Bone marrow (tissue), 2 donors: ENCODE measurements around the gene ABCA3.
A peak's percentile ranks its signal among the peaks of the same experiment; 100 is the strongest.
"Not testable (repeated sequence)": the region's sequence is repeated elsewhere in the genome, so short reads cannot be mapped to it uniquely, and the experiment has no call there.

Experiments
- DNase-seq, 2 donors: peaks; one replicate each; lab custom pipeline; 2025; lab: John Stamatoyannopoulos, UW

Gene ABCA3

DNA sequence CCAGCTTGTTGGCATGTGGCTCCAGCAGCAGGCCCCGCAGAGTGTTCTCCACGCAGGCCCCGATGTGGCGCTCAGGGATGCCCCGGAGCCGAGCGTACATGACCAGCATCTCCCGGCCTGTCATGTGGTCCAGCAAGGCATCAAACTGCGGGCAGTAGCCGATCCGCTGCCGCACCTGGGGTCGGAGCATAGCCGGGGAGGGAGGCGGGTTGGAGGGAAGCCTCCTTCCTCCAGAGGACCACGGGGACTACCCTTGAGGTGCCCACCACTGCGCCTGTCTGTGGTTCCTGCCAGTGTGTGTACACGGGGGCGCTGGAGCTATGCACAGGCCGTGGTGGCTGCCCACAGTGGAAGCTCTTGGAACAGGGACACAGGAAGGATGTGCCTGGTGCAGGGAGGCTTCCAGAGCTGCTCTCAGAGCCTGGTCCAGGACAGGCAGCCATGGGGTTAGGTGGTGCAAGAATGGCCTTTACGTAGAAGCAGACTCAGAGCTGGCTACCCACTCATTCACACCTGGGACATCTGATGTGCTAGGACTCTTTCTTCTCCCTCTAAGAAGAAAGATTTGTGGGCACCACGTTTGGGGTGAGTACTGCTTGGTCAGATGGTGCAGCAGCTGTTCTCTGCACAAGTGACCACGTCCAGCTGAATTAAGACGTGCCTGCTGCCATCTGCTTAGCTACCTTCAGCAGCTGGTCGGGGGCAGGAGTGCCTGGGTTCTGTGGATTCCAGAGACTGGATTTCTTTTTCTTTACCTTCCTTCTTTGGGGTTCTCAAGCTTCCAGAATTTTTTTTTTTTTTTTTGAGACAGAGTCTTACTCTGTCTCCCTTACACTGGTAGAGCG, 61.4 kb downstream of the ABCA3 start:
- DNase-seq: no peak

DNA sequence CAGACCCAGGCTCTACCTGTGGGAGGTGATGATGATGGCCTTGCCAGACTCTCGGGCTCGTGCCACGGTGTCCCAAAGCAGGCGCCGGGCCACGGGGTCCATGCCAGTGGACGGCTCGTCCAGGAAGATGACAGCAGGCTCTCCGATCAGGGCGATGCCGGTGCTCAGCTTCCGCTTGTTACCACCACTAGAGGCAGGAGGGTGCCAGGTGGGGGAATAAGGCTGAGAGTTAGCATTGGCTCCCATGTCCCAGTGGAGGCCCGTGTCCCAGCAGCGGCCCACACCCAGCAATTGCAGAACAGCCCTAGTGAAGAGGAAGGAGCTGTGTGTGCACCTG, 62.3 kb downstream of the ABCA3 start:
- DNase-seq: no peak

- DNase-seq: no peak
Observed at GRCh38 chr16:2277466-2278271, 62.9 kb downstream of the ABCA3 start.

DNA sequence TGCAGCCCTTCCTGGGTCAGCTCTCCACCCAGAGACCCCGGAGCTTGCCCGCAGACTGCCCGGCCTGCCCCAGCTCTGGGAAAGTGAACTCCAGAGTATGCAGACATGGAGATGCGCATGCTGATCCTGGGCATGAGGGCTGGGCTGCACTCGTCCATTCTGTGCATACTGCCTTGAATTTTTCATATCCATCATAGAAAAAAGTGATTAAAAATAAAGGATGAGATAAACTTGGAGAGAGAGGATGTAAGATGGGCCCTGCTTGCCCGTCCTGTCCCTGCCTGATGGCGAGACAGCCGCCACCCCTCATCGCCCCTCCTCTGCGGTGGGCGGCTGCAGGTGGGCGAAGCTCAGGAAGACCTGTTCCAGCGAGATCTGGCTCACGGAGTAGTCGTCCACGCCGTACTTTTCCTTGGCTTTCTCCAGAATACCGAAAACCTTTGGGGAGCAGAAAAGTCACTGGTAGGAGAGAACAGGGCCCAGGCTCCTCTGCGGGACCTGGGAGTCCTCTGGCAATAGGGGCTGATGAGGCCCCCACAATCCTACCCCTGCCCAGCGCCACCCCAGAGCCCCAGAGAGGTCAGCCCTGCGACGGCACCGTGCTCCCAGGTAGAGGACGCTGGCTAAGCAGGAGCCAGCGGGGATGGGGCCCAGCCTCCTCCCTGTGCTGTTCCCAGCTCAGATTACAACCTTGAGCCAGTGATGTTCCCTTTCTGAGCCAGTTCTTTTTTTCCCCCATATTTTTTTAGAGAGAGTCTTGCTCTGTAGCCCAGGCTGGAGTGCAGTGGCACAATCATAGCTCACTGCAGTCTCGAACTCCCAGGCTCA, 63.9 kb downstream of the ABCA3 start:
- no peak for DNase-seq

DNA sequence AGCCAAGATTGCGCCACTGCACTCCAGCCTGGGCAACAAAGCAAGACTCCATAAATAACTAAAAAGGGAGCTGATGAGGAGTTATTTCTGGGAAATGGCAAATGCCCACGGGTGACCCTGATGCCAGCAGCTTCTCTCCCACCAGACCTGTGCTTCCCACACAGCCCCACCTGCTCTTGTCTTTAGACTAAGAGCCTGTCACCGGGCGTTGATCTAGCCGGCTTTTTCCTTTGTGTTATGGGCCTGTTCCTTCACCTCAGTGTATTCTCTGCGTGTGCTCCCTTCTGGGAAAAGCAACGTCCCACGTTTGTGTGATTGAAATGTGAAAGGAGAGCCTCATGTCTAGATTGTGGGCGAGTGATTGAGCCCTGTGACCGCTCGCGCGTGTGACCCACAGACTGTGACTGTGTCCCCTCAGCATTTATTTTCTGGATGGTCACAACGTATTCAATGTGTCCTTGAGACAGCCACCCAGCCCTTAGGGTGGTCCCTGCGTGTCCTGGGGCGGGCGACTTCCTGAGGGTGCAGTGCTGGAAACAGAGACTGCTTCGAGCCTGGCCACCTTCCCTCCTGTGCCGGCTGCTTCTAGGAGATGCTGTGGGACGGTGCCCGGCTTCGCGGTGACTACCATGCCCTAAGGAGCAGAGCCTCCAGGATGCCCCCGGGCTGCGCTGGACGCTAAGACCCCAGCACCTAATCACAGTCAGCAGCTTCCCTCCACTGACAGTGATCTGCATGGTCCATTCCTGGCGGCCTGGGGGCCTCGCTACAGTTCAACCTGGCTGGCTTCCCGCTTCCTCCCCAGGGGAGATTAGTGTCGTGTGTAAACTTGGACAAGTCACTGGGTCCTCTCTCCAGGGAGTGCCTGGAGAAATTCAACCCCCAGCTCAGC, 64.8 kb downstream of the ABCA3 start:
- no peak for DNase-seq

- no peak for DNase-seq
Observed at GRCh38 chr16:2273931-2274330, 66.6 kb downstream of the ABCA3 start.

- DNase-seq: no peak
Observed at GRCh38 chr16:2273484-2273883, 67.0 kb downstream of the ABCA3 start.

GRCh38 chr16:2271848-2272461, 68.6 kb downstream of the ABCA3 start:
- no peak for DNase-seq

DNA sequence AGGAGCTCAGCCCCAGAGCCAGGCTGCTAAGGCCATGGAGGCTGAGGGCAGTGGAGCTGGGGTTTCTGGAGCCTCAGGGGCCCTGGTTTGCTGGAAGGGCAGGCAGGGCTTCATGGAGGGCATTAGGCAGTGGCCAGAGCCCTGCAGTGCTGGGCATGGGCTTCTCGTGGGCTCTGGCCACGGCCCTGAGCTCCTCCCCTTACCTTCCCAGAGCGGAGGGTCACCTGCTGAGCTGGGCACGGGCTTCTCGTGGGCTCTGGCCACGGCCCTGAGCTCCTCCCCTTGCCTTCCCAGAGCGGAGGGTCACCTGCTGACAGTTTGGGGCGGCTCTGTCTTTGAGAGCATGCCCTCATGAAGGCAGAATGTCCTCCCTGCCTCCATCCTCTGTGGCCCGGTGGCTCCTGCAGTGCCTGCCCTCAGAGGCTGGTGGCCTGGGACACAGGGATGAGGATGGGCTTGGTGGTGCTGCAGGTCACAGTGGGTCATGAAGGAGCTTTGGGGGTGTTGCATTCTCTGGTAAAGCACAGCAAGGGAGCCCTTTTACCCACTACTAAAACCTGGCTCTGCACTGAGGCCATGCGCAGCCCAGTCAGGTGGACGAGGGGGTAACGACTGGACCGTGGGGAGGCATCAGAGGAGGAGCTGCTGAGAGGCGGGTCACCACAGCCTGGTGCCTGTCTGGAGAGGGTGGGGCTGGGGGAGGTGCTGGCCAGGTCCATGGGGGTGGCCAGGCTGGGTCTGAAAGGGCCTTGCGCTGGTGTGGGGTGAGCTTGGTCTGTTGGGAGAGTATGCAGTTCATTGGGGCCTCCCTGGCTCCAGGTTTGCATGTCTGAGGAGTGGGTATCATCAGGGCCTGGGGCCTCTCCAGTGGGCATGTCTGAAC, 69.7 kb downstream of the ABCA3 start:
- DNase-seq: no peak

GRCh38 chr16:2270070-2270462, 70.5 kb downstream of the ABCA3 start:
- DNase-seq: no peak

- DNase-seq: peak; percentile 93 to 97
Observed at GRCh38 chr16:2267913-2268666, 72.4 kb downstream of the ABCA3 start, which contains the start of gene RNPS1. TSS of gene RNPS1 (minus strand) at chr16:2268126. CDS start at chr16:2264643, 3,483 bp downstream.

DNA sequence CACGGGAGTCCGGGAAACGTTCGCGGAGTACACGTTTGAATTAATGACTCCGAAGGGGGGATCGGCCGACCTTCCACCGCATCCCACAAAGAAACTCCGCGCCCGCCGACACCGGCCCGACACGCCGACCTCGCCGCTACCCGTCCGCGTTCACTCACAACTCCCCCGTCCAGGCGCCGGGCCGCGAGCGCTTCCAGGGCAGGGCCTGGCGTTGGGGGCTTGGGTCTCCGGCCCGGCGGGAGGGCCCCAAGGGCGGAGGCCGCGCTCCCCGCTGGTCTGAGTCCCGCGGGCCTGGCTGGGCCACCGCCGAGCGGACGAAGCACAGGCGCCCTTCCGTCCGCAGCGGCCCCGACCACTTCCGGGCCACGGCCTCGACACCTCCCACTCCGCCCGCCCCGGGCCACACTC, 73.0 kb downstream of the ABCA3 start:
- DNase-seq: peak in 1 of 2 donors; percentile 71

GRCh38 chr16:2266887-2267286, 73.6 kb downstream of the ABCA3 start:
- DNase-seq: not testable (repeated sequence)

GRCh38 chr16:2263026-2263425, 77.5 kb downstream of the ABCA3 start:
- DNase-seq: not testable (repeated sequence)

GRCh38 chr16:2260250-2260649, 80.3 kb downstream of the ABCA3 start:
- no peak for DNase-seq

DNA sequence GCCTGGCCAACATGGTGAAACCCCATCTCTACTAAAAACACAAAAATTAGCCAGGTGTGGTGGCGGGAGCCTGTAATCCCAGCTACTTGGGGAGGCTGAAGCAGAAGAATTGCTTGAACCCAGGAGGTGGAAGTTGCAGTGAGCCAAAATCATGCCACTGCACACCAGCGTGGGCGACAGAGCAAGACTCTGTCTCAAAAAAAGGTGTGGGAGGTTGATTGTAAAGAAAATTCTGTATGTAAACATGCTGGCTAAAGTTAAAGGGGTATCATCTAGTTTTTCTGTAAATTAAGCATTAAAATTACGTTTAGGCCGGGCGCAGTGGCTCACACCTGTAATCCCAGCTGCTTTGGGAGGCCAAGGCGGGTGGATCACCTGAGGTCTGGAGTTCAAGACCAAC, 82.0 kb downstream of the ABCA3 start:
- DNase-seq: not testable (repeated sequence)

DNA sequence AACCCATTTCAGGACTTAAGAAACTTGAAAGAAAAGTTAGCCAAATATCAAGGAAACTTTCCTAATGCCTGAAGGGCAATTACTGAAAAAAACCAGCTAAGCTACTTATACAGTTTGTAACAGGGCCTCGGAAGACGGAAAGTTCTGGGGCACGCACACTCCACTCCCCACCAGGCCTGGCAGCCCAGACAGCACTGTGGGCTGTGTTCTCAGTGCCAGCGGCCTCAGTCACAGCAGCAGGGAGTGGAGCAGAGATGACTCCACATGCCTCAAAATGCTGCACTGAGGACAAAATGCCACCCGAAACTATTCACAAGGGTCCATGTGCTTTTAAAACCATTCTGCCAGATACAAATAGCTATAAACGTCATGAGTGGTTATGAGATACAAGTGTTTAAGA, 82.8 kb downstream of the ABCA3 start:
- DNase-seq: no peak

GRCh38 chr16:2256531-2257140, 83.9 kb downstream of the ABCA3 start:
- no peak for DNase-seq

- no peak for DNase-seq
Observed at GRCh38 chr16:2253293-2253692, 87.2 kb downstream of the ABCA3 start.
